NCI-H1092 (cell line): ENCODE data around the gene TXNRD3.
A peak's percentile ranks its signal among the peaks of the same experiment; 100 is the strongest.

Experiments used
- DNase-seq: peaks from one replicate; lab custom pipeline; 2025; lab: John Stamatoyannopoulos, UW

Gene TXNRD3

GRCh38 chr3:126654571-126655383 lies at the start of gene TXNRD3:
TSS of gene TXNRD3 (minus strand) at chr3:126655124.
- peak; percentile 79 for DNase-seq

DNA sequence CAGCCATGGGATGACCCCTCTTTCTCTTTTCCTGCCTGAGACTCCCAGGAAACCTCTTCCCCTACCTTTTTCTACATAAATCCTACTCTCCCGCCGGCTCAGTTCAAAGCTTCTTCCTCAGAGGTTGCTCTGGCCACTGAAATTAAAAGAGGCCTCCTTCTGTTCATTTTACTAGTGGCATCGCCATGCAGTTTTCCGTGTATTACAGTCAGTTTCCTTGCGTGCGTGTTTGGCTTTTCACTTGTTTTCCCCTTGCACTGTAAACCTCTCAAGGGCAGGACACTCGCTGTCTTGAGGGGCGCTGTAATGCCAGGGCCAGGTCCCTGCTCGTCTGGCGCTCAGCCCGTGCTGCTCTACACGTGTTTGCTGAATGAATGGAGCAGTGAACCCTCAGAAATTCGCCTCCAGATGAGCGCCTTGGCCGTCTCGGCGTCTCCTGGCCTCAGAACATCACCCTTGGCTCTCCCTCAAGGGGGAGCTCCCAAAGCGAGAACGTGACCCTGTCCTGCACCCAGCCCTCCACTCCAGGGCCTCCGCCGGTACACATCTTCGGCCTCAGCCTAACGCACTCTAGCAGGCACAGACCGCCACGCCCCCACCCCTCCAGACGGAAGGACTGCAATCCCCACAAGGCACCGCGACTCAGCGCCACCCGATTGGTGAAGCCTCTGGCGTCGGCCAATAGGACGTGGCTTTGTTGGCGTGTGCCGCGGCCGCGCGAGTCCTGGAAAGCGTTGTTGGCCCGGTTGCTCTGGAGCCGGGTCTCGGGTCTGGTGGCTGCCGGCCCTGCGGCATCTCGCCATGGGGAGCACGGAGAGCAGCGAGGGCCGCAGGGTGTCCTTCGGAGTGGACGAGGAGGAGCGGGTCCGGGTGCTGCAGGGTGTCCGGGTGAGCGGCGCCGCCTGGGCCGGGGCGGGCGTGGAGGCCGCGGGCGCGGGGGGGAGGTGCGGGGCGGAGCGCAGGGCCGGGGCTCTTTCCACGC lies 48.9 kb upstream of the TXNRD3 start, which contains the start of gene CHCHD6:
Gene CHCHD6, plus strand, starts transcription at position 729 of the 982 bp plus-strand sequence. Its CDS starts 73 bp downstream, at position 802.
- DNase-seq = peak; percentile 95

DNA sequence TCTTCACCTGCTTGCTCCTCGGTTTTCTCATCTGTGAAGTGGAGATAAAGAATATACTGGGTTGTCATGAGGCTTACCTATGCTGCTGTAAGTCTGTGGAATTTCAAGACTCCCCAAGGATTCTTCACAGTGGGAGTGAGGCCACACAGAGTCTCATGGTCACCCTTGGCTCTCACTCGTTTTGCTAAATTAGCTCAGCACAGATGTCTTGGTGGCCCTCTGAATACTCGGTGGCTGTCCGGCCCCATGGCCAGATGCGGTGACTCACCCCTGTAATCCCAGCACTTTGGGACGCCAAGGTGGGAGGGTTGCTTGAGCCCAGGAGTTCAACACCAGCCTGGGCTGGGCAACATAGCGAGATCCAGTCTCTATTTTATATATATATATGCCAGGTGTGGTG lies 44.1 kb upstream of the TXNRD3 start:
- DNase-seq = no peak

- DNase-seq = no peak
These were observed 41.9 kb upstream of the TXNRD3 start for GRCh38 chr3:126696701-126697267.

DNA sequence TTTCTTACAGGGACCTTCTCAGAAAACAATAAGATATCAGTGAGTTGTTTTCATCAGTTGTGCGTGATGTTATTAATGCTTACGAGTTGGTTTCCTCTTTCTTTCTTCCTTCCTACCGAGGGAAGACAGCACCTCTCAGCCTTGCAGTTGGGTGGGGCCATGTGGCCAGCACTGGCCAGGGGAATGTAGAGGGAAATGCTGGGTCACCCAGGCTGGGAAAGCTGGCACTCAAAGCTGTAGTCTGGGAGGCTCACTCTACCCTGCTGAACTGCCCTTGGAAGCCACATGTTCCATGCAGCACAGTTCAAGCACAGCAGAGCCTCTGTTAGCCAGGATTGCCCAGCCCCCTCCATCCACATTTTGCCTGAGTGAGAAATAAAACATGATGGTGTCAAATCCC lies 39.0 kb upstream of the TXNRD3 start:
- DNase-seq = no peak

- DNase-seq = no peak
These were observed 37.9 kb upstream of the TXNRD3 start for GRCh38 chr3:126692858-126693257.

DNA sequence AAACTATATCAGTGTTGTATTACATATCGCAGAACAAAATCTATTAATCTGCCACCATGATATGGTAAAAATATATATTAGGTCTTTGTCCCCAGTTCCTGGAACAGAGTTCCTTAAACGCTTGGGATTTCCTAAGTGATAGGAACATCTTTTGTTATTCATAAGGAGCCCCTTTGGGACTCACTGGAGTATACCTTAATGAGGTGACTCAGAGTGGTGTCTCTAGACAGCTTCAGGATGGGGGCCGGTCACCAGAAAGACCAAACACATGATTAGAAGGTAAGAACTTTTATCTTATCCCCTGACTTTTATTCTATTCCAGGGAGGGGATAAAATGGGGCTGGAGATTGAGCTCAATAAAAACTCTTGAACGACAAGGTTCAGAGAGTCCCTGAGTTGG lies 36.8 kb upstream of the TXNRD3 start:
- DNase-seq = no peak

DNA sequence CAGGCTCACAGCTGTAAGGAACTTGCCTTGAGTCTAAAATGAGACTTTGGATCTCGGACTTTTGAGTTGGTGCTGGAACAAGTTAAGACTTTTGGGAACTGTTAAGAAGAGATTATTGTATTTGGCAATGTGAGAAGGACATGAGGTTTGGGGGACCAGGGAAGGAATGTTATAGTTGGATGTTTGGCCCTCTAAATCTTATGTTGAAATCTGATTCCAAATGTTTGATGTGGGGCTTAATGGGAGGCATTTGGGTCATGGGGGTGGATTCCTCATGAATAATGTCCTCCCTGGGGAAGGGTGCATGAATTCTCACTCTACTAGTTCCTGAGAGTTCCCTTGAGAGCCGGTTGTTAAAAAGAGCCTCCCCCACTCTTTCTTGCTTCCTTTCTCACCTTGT lies 30.6 kb upstream of the TXNRD3 start:
- DNase-seq = no peak

DNA sequence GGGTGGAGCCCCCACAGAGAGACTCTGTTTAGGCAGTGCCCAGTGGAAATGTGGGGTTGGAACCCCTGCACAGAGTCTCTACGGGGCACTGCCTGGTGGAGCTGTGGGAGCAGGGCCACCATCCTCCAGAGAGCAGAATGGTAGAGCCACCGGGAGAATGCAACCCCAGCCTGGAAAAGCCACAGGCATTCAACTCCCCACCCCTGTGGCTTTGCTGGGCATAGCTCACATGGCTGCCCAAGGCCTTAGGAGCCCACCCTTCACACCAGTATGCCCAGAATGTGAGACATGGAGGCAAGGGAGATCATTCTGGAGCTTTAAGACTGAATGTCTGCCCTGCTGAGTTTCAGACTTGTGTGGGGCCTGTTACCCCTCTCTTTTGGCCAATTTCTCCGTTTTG lies 30.1 kb upstream of the TXNRD3 start:
- DNase-seq = no peak

GRCh38 chr3:126684218-126684751 lies 29.4 kb upstream of the TXNRD3 start:
- DNase-seq = peak; percentile 30

DNA sequence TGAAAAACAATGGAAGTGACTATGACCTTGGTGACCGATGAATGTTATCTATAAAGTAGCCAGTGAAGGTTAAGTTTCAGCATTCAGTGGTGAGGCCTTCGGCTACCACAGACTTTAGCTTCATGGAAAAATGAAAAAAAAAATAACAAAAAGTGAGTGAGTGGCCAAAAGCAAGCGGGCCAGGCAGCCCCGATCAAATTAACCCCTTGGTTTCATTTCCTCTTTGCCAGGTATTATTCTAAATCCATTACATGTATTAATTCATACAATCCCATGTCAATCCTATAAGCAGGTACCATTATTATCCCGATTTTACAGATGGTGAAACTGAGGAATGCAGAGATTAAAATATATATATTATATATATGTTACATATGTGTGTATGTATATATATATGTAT lies 28.1 kb upstream of the TXNRD3 start:
- DNase-seq = no peak

GRCh38 chr3:126682009-126682408 lies 27.1 kb upstream of the TXNRD3 start:
- no peak for DNase-seq

GRCh38 chr3:126680667-126681055 lies 25.7 kb upstream of the TXNRD3 start:
- DNase-seq = no peak

DNA sequence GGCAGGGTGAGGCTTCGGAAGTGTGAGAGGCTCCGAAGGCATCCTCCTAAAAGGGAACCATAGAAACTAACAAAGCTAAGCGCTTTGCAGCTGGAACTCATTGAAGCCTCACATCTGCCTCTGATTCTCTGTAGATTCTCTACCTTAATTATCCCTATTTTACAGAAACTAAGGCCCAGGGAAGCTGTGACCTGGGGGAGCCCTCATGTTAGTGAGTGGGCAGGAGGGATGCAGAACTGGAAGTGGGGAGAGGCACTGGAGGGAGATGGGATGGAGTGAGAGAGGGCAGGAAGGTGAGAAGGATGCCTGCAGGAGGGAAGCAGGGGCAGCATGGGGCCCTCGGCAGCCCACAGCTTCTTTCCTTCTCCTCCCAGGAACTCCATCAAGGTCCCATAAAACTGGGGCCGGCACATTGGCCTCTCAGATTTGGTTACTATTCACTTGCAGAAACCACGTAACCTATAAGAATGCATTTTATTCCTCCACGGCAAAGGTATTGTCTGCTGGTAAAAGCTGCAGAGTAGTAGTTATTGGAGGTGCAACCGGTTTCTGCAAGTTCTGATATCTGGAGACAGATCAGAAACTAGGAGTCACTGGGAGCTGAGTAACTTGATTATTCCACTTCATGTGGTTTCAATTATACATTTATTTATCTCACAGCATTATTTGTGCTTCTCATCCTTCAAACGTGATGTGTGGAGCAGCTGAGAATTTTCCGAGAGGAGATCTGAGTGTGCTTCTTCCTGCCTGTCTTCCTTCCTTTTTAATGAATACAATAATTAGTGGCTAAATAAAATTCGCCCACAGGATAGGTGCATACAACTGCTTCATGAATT lies 25.1 kb upstream of the TXNRD3 start:
- no peak for DNase-seq

DNA sequence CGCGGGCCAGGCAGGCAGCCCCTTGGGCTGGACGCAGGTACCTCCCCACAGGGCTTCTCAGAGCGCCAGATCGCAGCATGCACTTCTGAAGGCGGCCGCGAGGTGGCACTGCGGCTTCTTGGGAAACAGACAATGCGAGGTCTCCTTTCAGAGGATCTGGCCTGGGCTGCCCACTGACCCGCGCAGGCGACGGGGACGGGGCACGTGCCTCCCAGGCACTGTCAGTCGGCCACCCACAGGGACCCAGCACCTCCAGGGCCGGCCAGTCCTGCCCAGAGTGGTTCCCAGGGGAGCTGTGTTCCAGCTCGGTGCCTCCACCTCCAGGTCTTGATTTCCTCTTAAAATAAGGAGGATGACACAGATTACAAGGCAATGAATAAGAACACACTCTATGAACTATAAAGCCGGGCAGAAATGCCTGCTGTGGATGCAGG lies 24.4 kb upstream of the TXNRD3 start:
- peak; percentile 73 for DNase-seq

- no peak for DNase-seq
These were observed 23.9 kb upstream of the TXNRD3 start for GRCh38 chr3:126678693-126679317.

- DNase-seq = no peak
These were observed 23.1 kb upstream of the TXNRD3 start for GRCh38 chr3:126677862-126678503.

DNA sequence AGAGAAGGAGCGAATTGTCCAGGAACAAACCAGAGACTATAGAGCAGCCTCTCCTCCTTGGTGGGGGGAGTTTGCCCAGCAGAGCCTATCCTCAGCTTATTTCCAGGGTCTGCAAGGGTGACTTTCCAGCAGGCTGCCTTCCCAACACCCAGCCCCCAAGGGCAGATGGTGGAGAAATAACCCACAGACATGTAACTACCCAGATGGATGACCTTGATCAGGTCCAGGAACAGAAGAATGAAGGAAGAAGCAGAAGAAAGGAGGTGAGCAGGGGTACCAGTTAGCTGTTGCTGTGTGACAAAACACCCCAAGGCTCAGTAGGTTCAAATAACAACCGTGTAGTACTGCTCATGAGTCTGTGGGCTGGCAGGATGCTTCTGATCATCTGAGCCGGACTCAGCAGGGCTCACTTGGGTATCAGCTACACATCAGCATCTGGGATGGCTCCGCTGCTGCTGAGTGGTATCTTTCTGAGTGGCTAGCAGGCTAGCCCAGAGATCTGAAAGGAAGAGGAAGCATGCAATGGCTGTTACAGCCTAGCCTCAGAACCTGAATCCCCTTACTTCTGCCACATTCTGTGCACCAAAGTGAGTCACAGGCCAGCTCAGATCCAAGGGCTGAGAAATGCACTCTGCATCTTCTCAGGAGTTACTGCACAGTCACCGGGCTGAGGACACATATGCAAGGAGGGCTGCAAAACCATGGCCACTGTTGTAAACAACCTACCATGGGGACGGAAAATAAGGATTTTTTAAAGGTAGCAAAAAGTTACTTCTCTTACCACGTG lies 22.2 kb upstream of the TXNRD3 start:
- DNase-seq = no peak

- no peak for DNase-seq
These were observed 17.8 kb upstream of the TXNRD3 start for GRCh38 chr3:126672741-126673140.
